ENCODE results near the gene THSD4.

DNA sequence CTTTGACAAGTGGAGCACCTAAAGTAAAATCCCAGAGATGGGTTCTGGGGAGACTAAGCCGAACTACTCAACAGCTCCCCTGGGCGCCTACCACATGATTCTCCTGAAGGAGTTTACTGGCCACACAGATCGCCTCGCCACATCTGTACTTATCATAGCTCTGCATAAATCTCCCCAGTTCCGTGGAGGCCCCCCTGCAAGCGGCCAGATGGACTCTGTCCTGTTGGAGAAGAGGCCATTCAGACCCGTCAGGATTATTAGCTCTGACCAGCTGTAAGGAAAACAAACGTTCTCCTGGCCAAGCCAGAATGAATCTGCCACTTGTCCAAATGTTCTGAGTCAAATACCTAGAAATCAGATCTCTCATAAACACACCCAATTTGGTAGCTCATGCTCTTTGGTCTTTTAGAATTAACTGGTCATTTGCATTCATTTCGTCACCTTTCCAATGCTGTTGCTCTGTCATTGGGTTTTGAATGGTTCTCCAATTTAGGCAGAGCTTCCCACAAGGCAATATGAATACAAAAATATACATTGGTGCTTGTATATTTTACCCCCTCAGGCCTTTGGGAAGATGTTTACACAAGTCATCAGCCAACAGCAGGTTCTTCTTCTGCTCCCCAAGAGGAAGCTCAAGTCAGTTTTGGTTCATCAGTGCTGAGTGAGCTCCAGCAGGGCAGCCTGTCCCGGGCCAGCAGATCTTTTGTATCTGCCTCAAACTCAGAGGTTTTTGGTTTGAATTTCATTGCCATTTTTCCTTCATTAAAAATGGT lies 124.5 kb downstream of the THSD4 start:
- TF ChIP-seq, protein P1, sequence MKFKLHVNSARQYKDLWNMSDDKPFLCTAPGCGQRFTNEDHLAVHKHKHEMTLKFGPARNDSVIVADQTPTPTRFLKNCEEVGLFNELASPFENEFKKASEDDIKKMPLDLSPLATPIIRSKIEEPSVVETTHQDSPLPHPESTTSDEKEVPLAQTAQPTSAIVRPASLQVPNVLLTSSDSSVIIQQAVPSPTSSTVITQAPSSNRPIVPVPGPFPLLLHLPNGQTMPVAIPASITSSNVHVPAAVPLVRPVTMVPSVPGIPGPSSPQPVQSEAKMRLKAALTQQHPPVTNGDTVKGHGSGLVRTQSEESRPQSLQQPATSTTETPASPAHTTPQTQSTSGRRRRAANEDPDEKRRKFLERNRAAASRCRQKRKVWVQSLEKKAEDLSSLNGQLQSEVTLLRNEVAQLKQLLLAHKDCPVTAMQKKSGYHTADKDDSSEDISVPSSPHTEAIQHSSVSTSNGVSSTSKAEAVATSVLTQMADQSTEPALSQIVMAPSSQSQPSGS (IDR thresholded peaks at IDR 0.05; ENCODE audit: low read length): no peak
- TF ChIP-seq TAF1 (IDR thresholded peaks at IDR 0.05; ENCODE audit: low read depth, low read length): no peak
- no peak for TF ChIP-seq CREB1 (IDR thresholded peaks at IDR 0.05)

Data from H1 (cell line).